ENCODE results near the gene SHOX. TPM values are rescaled to one million over a fixed set of nuclear protein-coding genes. Genes with fewer than 3 reads are reported as not detected.

SHOX gene
- total RNA-seq, 1 donor from 2014 or later, result not detected

DNA sequence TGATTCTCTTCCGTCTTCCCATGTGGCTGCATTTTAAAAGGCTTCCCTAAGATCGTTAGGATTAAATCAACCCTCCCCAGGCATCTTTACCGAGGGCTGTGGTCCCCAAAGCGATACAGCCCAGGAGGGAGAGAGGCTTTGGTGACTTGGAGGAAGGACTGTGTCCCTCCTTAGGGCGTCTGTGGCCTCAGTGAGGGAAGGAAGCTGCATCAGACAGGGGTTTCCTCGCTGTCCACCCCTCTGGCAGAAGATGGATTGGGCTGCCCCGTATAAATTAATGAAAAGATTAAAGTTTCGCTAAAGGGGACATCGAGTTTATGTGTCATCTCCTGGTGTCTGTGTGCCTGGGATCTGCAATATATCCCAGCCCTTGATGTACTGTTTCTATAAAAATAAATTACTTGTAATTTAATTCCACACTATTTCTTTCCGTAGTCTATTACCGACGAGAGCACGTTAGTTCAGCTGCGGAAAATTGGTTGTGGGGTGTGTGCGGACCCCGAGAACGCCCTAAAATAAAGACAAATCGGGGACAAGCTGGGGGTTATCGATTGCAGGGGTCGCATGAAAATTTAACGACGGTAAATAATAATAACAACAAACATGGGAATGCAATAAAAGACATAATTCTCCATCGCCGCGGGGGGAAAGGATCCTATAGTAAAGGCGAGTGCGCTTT lies 6.5 kb downstream of the SHOX start:
- Histone ChIP-seq H3K27me3 (ENCODE audit: control insufficient read depth, insufficient read depth, low read length) (peaks cover 62% of the 10 kb centered on the region), H3K36me3 (ENCODE audit: control insufficient read depth, insufficient read depth, low read length) (no peaks in the 10 kb centered on the region), H3K4me3 (ENCODE audit: low read depth, low read length) (no peak overlapping the region)
- TF ChIP-seq, protein P1, sequence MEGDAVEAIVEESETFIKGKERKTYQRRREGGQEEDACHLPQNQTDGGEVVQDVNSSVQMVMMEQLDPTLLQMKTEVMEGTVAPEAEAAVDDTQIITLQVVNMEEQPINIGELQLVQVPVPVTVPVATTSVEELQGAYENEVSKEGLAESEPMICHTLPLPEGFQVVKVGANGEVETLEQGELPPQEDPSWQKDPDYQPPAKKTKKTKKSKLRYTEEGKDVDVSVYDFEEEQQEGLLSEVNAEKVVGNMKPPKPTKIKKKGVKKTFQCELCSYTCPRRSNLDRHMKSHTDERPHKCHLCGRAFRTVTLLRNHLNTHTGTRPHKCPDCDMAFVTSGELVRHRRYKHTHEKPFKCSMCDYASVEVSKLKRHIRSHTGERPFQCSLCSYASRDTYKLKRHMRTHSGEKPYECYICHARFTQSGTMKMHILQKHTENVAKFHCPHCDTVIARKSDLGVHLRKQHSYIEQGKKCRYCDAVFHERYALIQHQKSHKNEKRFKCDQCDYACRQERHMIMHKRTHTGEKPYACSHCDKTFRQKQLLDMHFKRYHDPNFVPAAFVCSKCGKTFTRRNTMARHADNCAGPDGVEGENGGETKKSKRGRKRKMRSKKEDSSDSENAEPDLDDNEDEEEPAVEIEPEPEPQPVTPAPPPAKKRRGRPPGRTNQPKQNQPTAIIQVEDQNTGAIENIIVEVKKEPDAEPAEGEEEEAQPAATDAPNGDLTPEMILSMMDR (IDR thresholded peaks at IDR 0.05; ENCODE audit: insufficient read depth, low read length, poor library complexity, severe bottlenecking), result no peak
- no peak for DNase-seq (ENCODE audit: low read depth)

GRCh38 chrX:637660-638481 lies 7.3 kb downstream of the SHOX start:
- no peaks in the 10 kb centered on the region for H3K36me3 ChIP-seq (ENCODE audit: control insufficient read depth, insufficient read depth, low read length)
- no peak overlapping the region for H3K4me3 ChIP-seq (ENCODE audit: low read depth, low read length)
- DNase-seq (ENCODE audit: low read depth), result no peak
- TF ChIP-seq, protein P1 (IDR thresholded peaks at IDR 0.05; ENCODE audit: insufficient read depth, low read length, poor library complexity, severe bottlenecking), result no peak
- H3K27me3 ChIP-seq (ENCODE audit: control insufficient read depth, insufficient read depth, low read length), result peaks cover 54% of the 10 kb centered on the region

DNA sequence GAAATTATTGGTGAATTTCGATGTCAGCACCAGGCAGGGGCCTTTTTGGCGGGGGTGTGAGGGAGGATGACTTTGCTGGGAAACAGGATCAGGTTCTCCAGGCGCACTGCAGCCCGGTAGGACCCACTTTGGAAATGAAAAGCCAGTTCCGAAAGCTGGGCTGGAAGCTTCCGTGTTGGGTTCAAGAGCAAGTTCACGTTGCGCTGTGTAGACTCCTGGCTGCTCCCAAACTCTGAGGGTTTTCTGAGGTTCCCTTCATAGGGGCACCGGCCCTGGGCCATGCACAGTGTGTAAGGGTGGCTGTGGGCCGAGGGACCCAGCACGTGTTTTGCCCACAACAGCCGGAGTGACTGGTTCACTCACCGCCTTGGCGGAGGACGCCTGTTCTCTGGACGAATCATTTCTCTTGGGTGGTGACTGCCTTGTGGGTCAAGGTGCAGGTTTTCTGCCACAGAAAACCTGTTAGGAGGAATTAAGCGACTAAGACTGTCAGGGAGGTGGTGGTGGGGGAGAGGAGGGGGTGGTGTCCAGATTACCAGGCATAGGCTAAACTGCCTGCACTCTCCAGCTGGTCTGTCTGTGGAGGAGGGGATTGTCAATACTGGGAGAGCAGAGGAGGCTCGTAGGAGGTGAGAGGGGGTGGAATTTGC lies 8.0 kb downstream of the SHOX start:
- TF ChIP-seq, protein P1 (IDR thresholded peaks at IDR 0.05; ENCODE audit: insufficient read depth, low read length, poor library complexity, severe bottlenecking), result no peak
- no peak overlapping the region for H3K4me3 ChIP-seq (ENCODE audit: low read depth, low read length)
- H3K36me3 ChIP-seq (ENCODE audit: control insufficient read depth, insufficient read depth, low read length), result no peaks in the 10 kb centered on the region
- DNase-seq (ENCODE audit: low read depth), result no peak
- H3K27me3 ChIP-seq (ENCODE audit: control insufficient read depth, insufficient read depth, low read length), result peaks cover 47% of the 10 kb centered on the region

DNA sequence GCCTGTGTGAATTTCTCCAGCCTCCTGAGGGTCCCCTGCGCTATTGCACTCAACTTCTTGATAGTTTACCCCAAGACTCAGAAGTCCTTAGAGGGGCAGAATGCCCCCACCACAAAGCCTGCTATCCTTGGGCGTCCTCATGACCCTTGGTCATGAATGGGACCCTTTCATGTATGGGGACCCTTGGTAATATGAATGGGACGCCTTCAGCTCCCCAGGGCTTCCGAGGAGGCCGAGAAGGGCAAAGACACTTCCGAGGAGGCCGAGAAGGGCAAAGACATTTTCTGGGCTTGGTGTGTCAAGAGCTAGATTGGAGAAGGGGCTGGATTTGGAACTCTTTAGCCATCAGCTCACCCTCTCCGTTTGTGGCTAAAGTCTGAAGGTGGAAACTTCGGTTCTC lies 8.6 kb downstream of the SHOX start:
- Histone ChIP-seq H3K27me3 (ENCODE audit: control insufficient read depth, insufficient read depth, low read length) (peaks cover 46% of the 10 kb centered on the region), H3K4me3 (ENCODE audit: low read depth, low read length) (no peak overlapping the region), H3K36me3 (ENCODE audit: control insufficient read depth, insufficient read depth, low read length) (no peaks in the 10 kb centered on the region)
- TF ChIP-seq, protein P1 (IDR thresholded peaks at IDR 0.05; ENCODE audit: insufficient read depth, low read length, poor library complexity, severe bottlenecking), result no peak
- no peak for DNase-seq (ENCODE audit: low read depth)

DNA sequence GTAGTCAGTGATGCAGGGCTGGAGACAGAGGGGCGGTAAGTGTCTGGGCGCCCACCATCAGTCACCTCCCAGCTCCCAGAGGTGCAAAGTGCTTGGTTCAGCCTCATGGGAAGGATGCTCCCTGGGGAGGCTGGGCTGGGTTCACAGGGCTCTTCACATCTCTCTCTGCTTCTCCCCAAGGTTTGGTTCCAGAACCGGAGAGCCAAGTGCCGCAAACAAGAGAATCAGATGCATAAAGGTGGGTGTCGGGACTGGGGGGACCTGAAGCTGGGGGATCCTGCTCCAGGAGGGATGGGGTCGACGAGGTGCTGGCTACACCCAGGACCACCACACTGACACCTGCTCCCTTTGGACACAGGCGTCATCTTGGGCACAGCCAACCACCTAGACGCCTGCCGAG lies 10.1 kb downstream of the SHOX start:
- DNase-seq (ENCODE audit: low read depth), result no peak
- peaks cover 43% of the 10 kb centered on the region for H3K27me3 ChIP-seq (ENCODE audit: control insufficient read depth, insufficient read depth, low read length)
- no peak overlapping the region for H3K4me3 ChIP-seq (ENCODE audit: low read depth, low read length)
- TF ChIP-seq, protein P1 (IDR thresholded peaks at IDR 0.05; ENCODE audit: insufficient read depth, low read length, poor library complexity, severe bottlenecking), result no peak
- no peaks in the 10 kb centered on the region for H3K36me3 ChIP-seq (ENCODE audit: control insufficient read depth, insufficient read depth, low read length)
